Activated naive CD4-positive, alpha-beta T cell treated with anti-CD3 and anti-CD28 coated beads for 36 hours (primary cell): ENCODE results near the gene CCND1. TPM values are rescaled to one million over a fixed set of nuclear protein-coding genes. Genes with fewer than 3 reads are reported as not detected.

Experiments
- CTCF ChIA-PET: fragments of 350-600 bp; sonication (Branson Sonifier 250); formaldehyde crosslinking; loops from one replicate; lab custom pipeline; 2021; ENCODE audit warnings: antibody characterized with exemption; lab: Charles Lee
- DNase-seq: peaks from one replicate; pipeline ENCODE4 v3.0.0-alpha.2; 2020
- H3K27ac Mint-ChIP-seq: one replicate; pipeline ENCODE4 v1.8.0; 2021; ENCODE audit warnings: mild to moderate bottlenecking, mixed read lengths
- H3K27me3 Mint-ChIP-seq: one replicate; pipeline ENCODE4 v1.8.0; 2021; ENCODE audit warnings: low read depth, mixed read lengths
- H3K36me3 Mint-ChIP-seq: one replicate; pipeline ENCODE4 v1.8.0; 2021; ENCODE audit warnings: low read depth, mixed read lengths
- H3K4me1 Mint-ChIP-seq: one replicate; pipeline ENCODE4 v1.8.0; 2021; ENCODE audit warnings: low read depth, mixed read lengths
- H3K4me3 Mint-ChIP-seq: one replicate; pipeline ENCODE4 v1.8.0; 2021; ENCODE audit warnings: mild to moderate bottlenecking, moderate library complexity, mixed read lengths
- H3K9me3 Mint-ChIP-seq: one replicate; pipeline ENCODE4 v1.8.0; 2021; ENCODE audit warnings: mixed read lengths
- intact Hi-C: fragments of 100-400 bp; cut with micrococcal nuclease; formaldehyde crosslinking; loops from one replicate; pipeline ENCODE4 v1.15.1; 2023
- total RNA-seq, 2 experiments: library from RNA; stranded (reverse); gene quantifications; one replicate each; pipeline ENCODE4 v1.2.3, GENCODE V29; 2021

CCND1 gene
- total RNA-seq, 2 experiments from 2014 or later, result 0.22 to 0.74 TPM

- peaks cover 7% of the 10 kb centered on the region for H3K9me3 Mint-ChIP-seq
- no peaks in the 10 kb centered on the region for H3K4me1 Mint-ChIP-seq
- intact Hi-C loops, result no loop called here
Observed at GRCh38 chr11:69625476-69625875, 15.5 kb upstream of the CCND1 start.

GRCh38 chr11:69627551-69627950 lies 13.4 kb upstream of the CCND1 start:
- intact Hi-C loops, result no loop called here
- H3K36me3 Mint-ChIP-seq, result no peaks in the 10 kb centered on the region

More at GRCh38 chr11:69625476-69625875, 15.5 kb upstream of the CCND1 start:
- CTCF ChIA-PET, result no interaction called here
- no peak for DNase-seq
- no peak overlapping the region for H3K4me3 Mint-ChIP-seq
- no peaks in the 10 kb centered on the region for H3K36me3 Mint-ChIP-seq
- H3K27ac Mint-ChIP-seq, result no peak overlapping the region
- H3K27me3 Mint-ChIP-seq, result peaks cover 7% of the 10 kb centered on the region

GRCh38 chr11:69630017-69630416 lies 10.9 kb upstream of the CCND1 start:
- Mint-ChIP-seq H3K9me3 (peaks cover 7% of the 10 kb centered on the region), H3K36me3 (no peaks in the 10 kb centered on the region), H3K4me1 (no peaks in the 10 kb centered on the region), H3K27ac (no peak overlapping the region), H3K4me3 (no peak overlapping the region), H3K27me3 (peaks cover 3% of the 10 kb centered on the region)
- CTCF ChIA-PET, result no interaction called here
- intact Hi-C loops, result no loop called here
- no peak for DNase-seq

More at GRCh38 chr11:69627551-69627950, 13.4 kb upstream of the CCND1 start:
- DNase-seq, result no peak
- CTCF ChIA-PET, result no interaction called here
- H3K9me3 Mint-ChIP-seq, result peaks cover 7% of the 10 kb centered on the region
- no peaks in the 10 kb centered on the region for H3K4me1 Mint-ChIP-seq
- no peak overlapping the region for H3K27ac Mint-ChIP-seq
- H3K27me3 Mint-ChIP-seq, result peaks cover 7% of the 10 kb centered on the region
- no peak overlapping the region for H3K4me3 Mint-ChIP-seq

GRCh38 chr11:69630424-69630823 lies 10.5 kb upstream of the CCND1 start:
- intact Hi-C loops, result no loop called here
- Mint-ChIP-seq H3K4me1 (no peaks in the 10 kb centered on the region), H3K4me3 (no peak overlapping the region), H3K9me3 (peaks cover 7% of the 10 kb centered on the region), H3K27me3 (peaks cover 2% of the 10 kb centered on the region), H3K36me3 (no peaks in the 10 kb centered on the region), H3K27ac (no peak overlapping the region)
- CTCF ChIA-PET, result no interaction called here
- DNase-seq, result no peak

- peaks cover 7% of the 10 kb centered on the region for H3K9me3 Mint-ChIP-seq
- H3K4me1 Mint-ChIP-seq, result peaks cover 8% of the 10 kb centered on the region
- CTCF ChIA-PET, result no interaction called here
- H3K27me3 Mint-ChIP-seq, result peaks cover 18% of the 10 kb centered on the region
- no peaks in the 10 kb centered on the region for H3K36me3 Mint-ChIP-seq
- intact Hi-C loops, result no loop called here
- no peak for DNase-seq
- no peak overlapping the region for H3K4me3 Mint-ChIP-seq
- H3K27ac Mint-ChIP-seq, result no peak overlapping the region
Observed at GRCh38 chr11:69632900-69633299, 8.1 kb upstream of the CCND1 start.

- H3K36me3 Mint-ChIP-seq, result no peaks in the 10 kb centered on the region
- DNase-seq, result no peak
- CTCF ChIA-PET, result no interaction called here
- H3K4me1 Mint-ChIP-seq, result peaks cover 14% of the 10 kb centered on the region
- intact Hi-C loops, result no loop called here
- H3K9me3 Mint-ChIP-seq, result peaks cover 7% of the 10 kb centered on the region
- no peak overlapping the region for H3K4me3 Mint-ChIP-seq
- no peak overlapping the region for H3K27ac Mint-ChIP-seq
- H3K27me3 Mint-ChIP-seq, result peaks cover 22% of the 10 kb centered on the region
Observed at GRCh38 chr11:69634069-69634468, 6.9 kb upstream of the CCND1 start.

GRCh38 chr11:69634590-69634989 lies 6.4 kb upstream of the CCND1 start:
- intact Hi-C loops, result no loop called here
- Mint-ChIP-seq H3K4me1 (peaks cover 17% of the 10 kb centered on the region), H3K27me3 (peaks cover 23% of the 10 kb centered on the region), H3K9me3 (peaks cover 4% of the 10 kb centered on the region), H3K4me3 (no peak overlapping the region), H3K36me3 (no peaks in the 10 kb centered on the region), H3K27ac (no peak overlapping the region)
- CTCF ChIA-PET, result no interaction called here
- DNase-seq, result no peak

- CTCF ChIA-PET, result interaction anchor here (0.6 kb wide), 1 partner anchor 542 kb away, joined by 3 read pairs; no protein-coding TSS in a partner anchor
- no peak for DNase-seq
- Mint-ChIP-seq H3K27ac (no peak overlapping the region), H3K4me3 (no peak overlapping the region), H3K4me1 (peaks cover 23% of the 10 kb centered on the region), H3K27me3 (peaks cover 28% of the 10 kb centered on the region), H3K9me3 (no peaks in the 10 kb centered on the region), H3K36me3 (no peaks in the 10 kb centered on the region)
- intact Hi-C loops, result no loop called here
Observed at GRCh38 chr11:69635195-69635594, 5.8 kb upstream of the CCND1 start.

- Mint-ChIP-seq H3K9me3 (no peaks in the 10 kb centered on the region), H3K27ac (no peak overlapping the region), H3K36me3 (no peaks in the 10 kb centered on the region), H3K27me3 (peaks cover 34% of the 10 kb centered on the region), H3K4me3 (no peak overlapping the region), H3K4me1 (peaks cover 29% of the 10 kb centered on the region)
- CTCF ChIA-PET, result interaction anchor here (0.6 kb wide), 1 partner anchor 541 kb away, joined by 3 read pairs; no protein-coding TSS in a partner anchor
- intact Hi-C loops, result no loop called here
- no peak for DNase-seq
Observed at GRCh38 chr11:69635804-69636511, 5.0 kb upstream of the CCND1 start.

- DNase-seq, result no peak
- CTCF ChIA-PET, result no interaction called here
- no peaks in the 10 kb centered on the region for H3K9me3 Mint-ChIP-seq
- H3K27ac Mint-ChIP-seq, result no peak overlapping the region
- H3K36me3 Mint-ChIP-seq, result no peaks in the 10 kb centered on the region
- intact Hi-C loops, result no loop called here
- peaks cover 34% of the 10 kb centered on the region for H3K4me1 Mint-ChIP-seq
- H3K27me3 Mint-ChIP-seq, result peaks cover 39% of the 10 kb centered on the region
- no peak overlapping the region for H3K4me3 Mint-ChIP-seq
Observed at GRCh38 chr11:69636512-69637197, 4.3 kb upstream of the CCND1 start.

- CTCF ChIA-PET, result no interaction called here
- Mint-ChIP-seq H3K4me1 (peaks cover 34% of the 10 kb centered on the region), H3K4me3 (no peak overlapping the region), H3K27me3 (peaks cover 39% of the 10 kb centered on the region), H3K27ac (no peak overlapping the region), H3K36me3 (no peaks in the 10 kb centered on the region), H3K9me3 (no peaks in the 10 kb centered on the region)
- intact Hi-C loops, result no loop called here
- no peak for DNase-seq
Observed at GRCh38 chr11:69637198-69637940, 3.6 kb upstream of the CCND1 start.
